OCI-LY3 (cell line): ENCODE results near the gene IL18.

ENCODE experiments used
- CTCF ChIP-seq: fragments of 200-600, 300-600 bp; sonication (generic); IDR thresholded peaks from 2 replicates; pipeline ENCODE4 v1.5.1; 2014; ENCODE audit warnings: antibody characterized with exemption, low read length, low read depth
- EZH2phosphoT487 ChIP-seq: fragments of 200-600 bp; shearing (Covaris generic); IDR thresholded peaks from 2 replicates; pipeline ENCODE4 v1.6.1; 2018; ENCODE audit warnings: antibody characterized with exemption, mixed run types, low read depth

GRCh38 chr11:112129656-112130055 lies 34.2 kb downstream of the IL18 start:
- TF ChIP-seq CTCF, result no peak
- TF ChIP-seq EZH2phosphoT487, result no peak
